ENCODE data around the gene OR1J4.

DNA sequence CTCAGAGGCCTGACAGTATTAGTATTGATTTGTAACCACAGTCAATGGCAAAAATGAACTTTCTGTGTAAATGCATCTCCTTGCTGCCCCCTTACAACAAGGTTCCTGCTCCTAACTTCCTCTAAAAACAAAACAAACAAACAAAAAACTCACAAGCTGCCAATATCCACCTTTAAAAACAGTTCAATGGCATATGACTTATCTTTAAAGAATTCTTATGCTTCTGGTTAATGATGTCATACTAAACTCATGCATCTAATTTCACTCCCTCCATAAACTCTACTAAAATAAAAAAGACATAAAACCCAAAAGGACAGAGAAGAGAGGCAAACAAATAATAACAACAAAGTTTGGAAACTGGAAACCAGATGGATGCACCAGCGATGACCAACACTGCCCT, 17.2 kb downstream of the OR1J4 start:
- TF ChIP-seq, protein P1, sequence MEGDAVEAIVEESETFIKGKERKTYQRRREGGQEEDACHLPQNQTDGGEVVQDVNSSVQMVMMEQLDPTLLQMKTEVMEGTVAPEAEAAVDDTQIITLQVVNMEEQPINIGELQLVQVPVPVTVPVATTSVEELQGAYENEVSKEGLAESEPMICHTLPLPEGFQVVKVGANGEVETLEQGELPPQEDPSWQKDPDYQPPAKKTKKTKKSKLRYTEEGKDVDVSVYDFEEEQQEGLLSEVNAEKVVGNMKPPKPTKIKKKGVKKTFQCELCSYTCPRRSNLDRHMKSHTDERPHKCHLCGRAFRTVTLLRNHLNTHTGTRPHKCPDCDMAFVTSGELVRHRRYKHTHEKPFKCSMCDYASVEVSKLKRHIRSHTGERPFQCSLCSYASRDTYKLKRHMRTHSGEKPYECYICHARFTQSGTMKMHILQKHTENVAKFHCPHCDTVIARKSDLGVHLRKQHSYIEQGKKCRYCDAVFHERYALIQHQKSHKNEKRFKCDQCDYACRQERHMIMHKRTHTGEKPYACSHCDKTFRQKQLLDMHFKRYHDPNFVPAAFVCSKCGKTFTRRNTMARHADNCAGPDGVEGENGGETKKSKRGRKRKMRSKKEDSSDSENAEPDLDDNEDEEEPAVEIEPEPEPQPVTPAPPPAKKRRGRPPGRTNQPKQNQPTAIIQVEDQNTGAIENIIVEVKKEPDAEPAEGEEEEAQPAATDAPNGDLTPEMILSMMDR (IDR thresholded peaks at IDR 0.05), result no peak
- no peak for TF ChIP-seq ZNF263 (CRISPR knock-in tag; IDR thresholded peaks at IDR 0.05; ENCODE audit: low read depth)
- TF ChIP-seq SP1 (CRISPR knock-in tag; conservative IDR thresholded peaks at IDR 0.05), result no peak
- no peak for TF ChIP-seq PREB (CRISPR knock-in tag; IDR thresholded peaks at IDR 0.05; ENCODE audit: borderline replicate concordance)
- TF ChIP-seq NFYB (CRISPR knock-in tag; conservative IDR thresholded peaks at IDR 0.05; ENCODE audit: low read depth), result no peak
- no peak for TF ChIP-seq TEAD4 (CRISPR knock-in tag; IDR thresholded peaks at IDR 0.05)
